Type B pancreatic cell (in vitro differentiated cells): ENCODE results near the gene PYCARD. TPM values are rescaled to one million over a fixed set of nuclear protein-coding genes. Genes with fewer than 3 reads are reported as not detected.
A peak's percentile ranks its signal among the peaks of the same experiment; 100 is the strongest.
"Not testable (repeated sequence)": the region's sequence is repeated elsewhere in the genome, so short reads cannot be mapped to it uniquely, and the experiment has no call there.

Experiments used
- DNase-seq: peaks from one replicate; pipeline ENCODE4 v3.0.0; 2021; ENCODE audit warnings: mixed read lengths; ENCODE audit not compliant: unreplicated experiment; ENCODE audit errors: extremely low spot score
- H3K27ac Mint-ChIP-seq: 2 replicates; pipeline ENCODE4 v1.8.0; 2021; ENCODE audit warnings: mild to moderate bottlenecking, mixed read lengths
- H3K27me3 Mint-ChIP-seq: 2 replicates; pipeline ENCODE4 v1.8.0; 2021; ENCODE audit warnings: mixed read lengths
- H3K36me3 Mint-ChIP-seq: 2 replicates; pipeline ENCODE4 v1.8.0; 2021; ENCODE audit warnings: mixed read lengths
- H3K4me1 Mint-ChIP-seq: one replicate; pipeline ENCODE4 v1.8.0; 2021; ENCODE audit warnings: mixed read lengths; ENCODE audit not compliant: unreplicated experiment
- H3K4me3 Mint-ChIP-seq: 2 replicates; pipeline ENCODE4 v1.8.0; 2021; ENCODE audit warnings: mild to moderate bottlenecking, mixed read lengths
- H3K9me3 Mint-ChIP-seq: 2 replicates; pipeline ENCODE4 v1.8.0; 2021; ENCODE audit warnings: mixed read lengths
- CTCF ChIP-seq: fragments of 200-600 bp; sonication (generic); conservative IDR thresholded peaks from 2 replicates; pipeline ENCODE4 v1.5.0; 2021; ENCODE audit warnings: antibody characterized with exemption, mild to moderate bottlenecking
- long read RNA-seq: library from polyadenylated mRNA; unstranded; transcript quantifications from one replicate; pipeline ENCODE4 v2.0.0, GENCODE V29; 2020
- total RNA-seq: library from RNA; stranded (reverse); gene quantifications from 2 replicates; pipeline ENCODE4 v1.2.1, GENCODE V29; 2021; ENCODE audit warnings: low replicate concordance

The PYCARD gene
- 8.2 and 14.5 TPM in 2 replicates for total RNA-seq
- long read RNA-seq, transcript PYCARD-201 (3 exons, 990 nt), result major isoform, 5 of 5 reads
- long read RNA-seq, partial matches to known transcripts, result 0 of 5 reads
- long read RNA-seq, other reads (novel, unspliced or antisense), result 0 of 5 reads

- TF ChIP-seq CTCF, result no peak
- Mint-ChIP-seq H3K36me3 (peaks cover 17% of the 10 kb centered on the region), H3K4me1 (no peaks in the 10 kb centered on the region), H3K9me3 (no peaks in the 10 kb centered on the region), H3K4me3 (peak within 1 kb of the TSS; percentile 79), H3K27me3 (peaks cover 63% of the 10 kb centered on the region), H3K27ac (peak within 1 kb of the TSS; percentile 81)
- no peak for DNase-seq
Observed at GRCh38 chr16:31202414-31203375, at the start of gene PYCARD. TSS of gene PYCARD (minus strand) at chr16:31202760. CDS start at chr16:31202690, 70 bp downstream.

GRCh38 chr16:31251435-31251834 lies 48.9 kb upstream of the PYCARD start:
- Mint-ChIP-seq H3K4me3 (no peak overlapping the region), H3K27me3 (peaks cover 18% of the 10 kb centered on the region), H3K4me1 (no peaks in the 10 kb centered on the region), H3K27ac (no peak overlapping the region), H3K9me3 (no peaks in the 10 kb centered on the region), H3K36me3 (no peaks in the 10 kb centered on the region)
- no peak for DNase-seq
- no peak for TF ChIP-seq CTCF

GRCh38 chr16:31250782-31251384 lies 48.3 kb upstream of the PYCARD start:
- Mint-ChIP-seq H3K4me1 (no peaks in the 10 kb centered on the region), H3K27me3 (peaks cover 23% of the 10 kb centered on the region), H3K4me3 (no peak overlapping the region), H3K9me3 (no peaks in the 10 kb centered on the region), H3K27ac (no peak overlapping the region), H3K36me3 (no peaks in the 10 kb centered on the region)
- no peak for TF ChIP-seq CTCF
- no peak for DNase-seq

- no peak overlapping the region for H3K27ac Mint-ChIP-seq
- H3K27me3 Mint-ChIP-seq, result peaks cover 28% of the 10 kb centered on the region
- TF ChIP-seq CTCF, result no peak
- H3K4me1 Mint-ChIP-seq, result no peaks in the 10 kb centered on the region
- DNase-seq, result no peak
- no peaks in the 10 kb centered on the region for H3K9me3 Mint-ChIP-seq
- H3K4me3 Mint-ChIP-seq, result no peak overlapping the region
- H3K36me3 Mint-ChIP-seq, result no peaks in the 10 kb centered on the region
Observed at GRCh38 chr16:31248344-31248743, 45.8 kb upstream of the PYCARD start.

GRCh38 chr16:31246296-31246695 lies 43.7 kb upstream of the PYCARD start:
- no peaks in the 10 kb centered on the region for H3K36me3 Mint-ChIP-seq
- no peaks in the 10 kb centered on the region for H3K9me3 Mint-ChIP-seq
- no peak overlapping the region for H3K27ac Mint-ChIP-seq
- no peaks in the 10 kb centered on the region for H3K4me1 Mint-ChIP-seq
- DNase-seq, result no peak
- no peak overlapping the region for H3K4me3 Mint-ChIP-seq
- TF ChIP-seq CTCF, result no peak
- peaks cover 28% of the 10 kb centered on the region for H3K27me3 Mint-ChIP-seq

- peaks cover 28% of the 10 kb centered on the region for H3K27me3 Mint-ChIP-seq
- not testable (repeated sequence) for H3K36me3 Mint-ChIP-seq, H3K27ac Mint-ChIP-seq, DNase-seq, H3K4me3 Mint-ChIP-seq, H3K9me3 Mint-ChIP-seq, H3K4me1 Mint-ChIP-seq
Observed at GRCh38 chr16:31245598-31245997, 43.0 kb upstream of the PYCARD start.
